ENCODE data around the gene PSME2.

PSME2 gene

GRCh38 chr14:24150567-24150966 is 4.2 kb upstream of the PSME2 start:
- H3K27ac ChIP-seq = no peak overlapping the region
- no peak for DNase-seq (ENCODE audit: low read depth, low spot score)
- TF ChIP-seq EZH2 (IDR thresholded peaks at IDR 0.05) (no peak), FOXP2 (optimal IDR thresholded peaks at IDR 0.05; ENCODE audit: control extremely low read depth, extremely low read length, insufficient read depth) (no peak), POLR2AphosphoS5 (IDR thresholded peaks at IDR 0.05; ENCODE audit: borderline replicate concordance, low read depth, low read length) (no peak)
- H3K9ac ChIP-seq (ENCODE audit: insufficient read length) = no peak overlapping the region
- peaks cover 39% of the 10 kb centered on the region; the same call in 1 of the 2 replicates for H3K36me3 ChIP-seq (ENCODE audit: insufficient read depth, low read length)
- no peak overlapping the region for H3K4me3 ChIP-seq
- no peaks in the 10 kb centered on the region for H3K9me3 ChIP-seq (ENCODE audit: low read depth, low read length)

GRCh38 chr14:24150061-24150460 is 3.7 kb upstream of the PSME2 start:
- TF ChIP-seq FOXP2 (optimal IDR thresholded peaks at IDR 0.05; ENCODE audit: control extremely low read depth, extremely low read length, insufficient read depth) = no peak
- TF ChIP-seq EZH2 (IDR thresholded peaks at IDR 0.05) = no peak
- TF ChIP-seq POLR2AphosphoS5 (IDR thresholded peaks at IDR 0.05; ENCODE audit: borderline replicate concordance, low read depth, low read length) = no peak
- peaks cover 34% of the 10 kb centered on the region; the same call in 1 of the 2 replicates for H3K36me3 ChIP-seq (ENCODE audit: insufficient read depth, low read length)
- H3K9ac ChIP-seq (ENCODE audit: insufficient read length) = no peak overlapping the region

GRCh38 chr14:24149302-24149969 is 3.0 kb upstream of the PSME2 start:
- no peak overlapping the region for H3K4me3 ChIP-seq
- H3K9ac ChIP-seq (ENCODE audit: insufficient read length) = no peak overlapping the region
- TF ChIP-seq FOXP2 (optimal IDR thresholded peaks at IDR 0.05; ENCODE audit: control extremely low read depth, extremely low read length, insufficient read depth) = no peak
- TF ChIP-seq EZH2 (IDR thresholded peaks at IDR 0.05) = no peak
- TF ChIP-seq POLR2AphosphoS5 (IDR thresholded peaks at IDR 0.05; ENCODE audit: borderline replicate concordance, low read depth, low read length) = no peak
- DNase-seq (ENCODE audit: low read depth, low spot score) = no peak
- no peaks in the 10 kb centered on the region for H3K9me3 ChIP-seq (ENCODE audit: low read depth, low read length)
- peaks cover 28% of the 10 kb centered on the region; the same call in 1 of the 2 replicates for H3K36me3 ChIP-seq (ENCODE audit: insufficient read depth, low read length)
- H3K27ac ChIP-seq = no peak overlapping the region

More at GRCh38 chr14:24150061-24150460, 3.7 kb upstream of the PSME2 start:
- no peak for DNase-seq (ENCODE audit: low read depth, low spot score)
- Histone ChIP-seq H3K9me3 (ENCODE audit: low read depth, low read length) (no peaks in the 10 kb centered on the region), H3K27ac (no peak overlapping the region), H3K4me3 (no peak overlapping the region)

GRCh38 chr14:24147761-24148428 is 1.5 kb upstream of the PSME2 start:
- no peak overlapping the region for H3K27ac ChIP-seq

GRCh38 chr14:24146978-24147760 is 759 bp upstream of the PSME2 start, which contains the start of gene RNF31:
RNF31 (plus strand) TSS chr14:24147498; CDS start chr14:24147699, 201 bp downstream.
- peaks cover 28% of the 10 kb centered on the region; the same call in 1 of the 2 replicates for H3K36me3 ChIP-seq (ENCODE audit: insufficient read depth, low read length)
- H3K9me3 ChIP-seq (ENCODE audit: low read depth, low read length) = no peaks in the 10 kb centered on the region
- peak; percentile 83 for TF ChIP-seq POLR2AphosphoS5 (IDR thresholded peaks at IDR 0.05; ENCODE audit: borderline replicate concordance, low read depth, low read length)
- TF ChIP-seq EZH2 (IDR thresholded peaks at IDR 0.05) = no peak
- no peak for TF ChIP-seq FOXP2 (optimal IDR thresholded peaks at IDR 0.05; ENCODE audit: control extremely low read depth, extremely low read length, insufficient read depth)
- H3K27ac ChIP-seq = peak within 1 kb of the TSS; percentile 62; the same call in 1 of the 2 replicates
- peak within 1 kb of the TSS; percentile 79 for H3K9ac ChIP-seq (ENCODE audit: insufficient read length)
- peak within 1 kb of the TSS; percentile 99 for H3K4me3 ChIP-seq
- peak; percentile 87 for DNase-seq (ENCODE audit: low read depth, low spot score)

More at GRCh38 chr14:24147761-24148428, 1.5 kb upstream of the PSME2 start:
- Histone ChIP-seq H3K36me3 (ENCODE audit: insufficient read depth, low read length) (peaks cover 28% of the 10 kb centered on the region; the same call in 1 of the 2 replicates), H3K9me3 (ENCODE audit: low read depth, low read length) (no peaks in the 10 kb centered on the region), H3K4me3 (peak overlapping the region; percentile 99), H3K9ac (ENCODE audit: insufficient read length) (peak overlapping the region; percentile 79)
- DNase-seq (ENCODE audit: low read depth, low spot score) = no peak
- TF ChIP-seq FOXP2 (optimal IDR thresholded peaks at IDR 0.05; ENCODE audit: control extremely low read depth, extremely low read length, insufficient read depth) (no peak), POLR2AphosphoS5 (IDR thresholded peaks at IDR 0.05; ENCODE audit: borderline replicate concordance, low read depth, low read length) (no peak), EZH2 (IDR thresholded peaks at IDR 0.05) (no peak)

- H3K4me3 ChIP-seq = peak overlapping the region; percentile 99
- H3K27ac ChIP-seq = no peak overlapping the region
- DNase-seq (ENCODE audit: low read depth, low spot score) = no peak
- H3K9me3 ChIP-seq (ENCODE audit: low read depth, low read length) = no peaks in the 10 kb centered on the region
- H3K36me3 ChIP-seq (ENCODE audit: insufficient read depth, low read length) = peaks cover 16% of the 10 kb centered on the region; the same call in 1 of the 2 replicates
- H3K9ac ChIP-seq (ENCODE audit: insufficient read length) = peak overlapping the region; percentile 79
- TF ChIP-seq FOXP2 (optimal IDR thresholded peaks at IDR 0.05; ENCODE audit: control extremely low read depth, extremely low read length, insufficient read depth) = no peak
- TF ChIP-seq POLR2AphosphoS5 (IDR thresholded peaks at IDR 0.05; ENCODE audit: borderline replicate concordance, low read depth, low read length) = no peak
- no peak for TF ChIP-seq EZH2 (IDR thresholded peaks at IDR 0.05)
Measured at GRCh38 chr14:24145690-24146452, 539 bp downstream of the PSME2 start.

- Histone ChIP-seq H3K27ac (no peak overlapping the region), H3K9me3 (ENCODE audit: low read depth, low read length) (no peaks in the 10 kb centered on the region), H3K36me3 (ENCODE audit: insufficient read depth, low read length) (peaks cover 9% of the 10 kb centered on the region; the same call in 1 of the 2 replicates), H3K9ac (ENCODE audit: insufficient read length) (no peak overlapping the region), H3K4me3 (no peak overlapping the region)
- no peak for DNase-seq (ENCODE audit: low read depth, low spot score)
- TF ChIP-seq POLR2AphosphoS5 (IDR thresholded peaks at IDR 0.05; ENCODE audit: borderline replicate concordance, low read depth, low read length) = no peak
- no peak for TF ChIP-seq EZH2 (IDR thresholded peaks at IDR 0.05)
- no peak for TF ChIP-seq FOXP2 (optimal IDR thresholded peaks at IDR 0.05; ENCODE audit: control extremely low read depth, extremely low read length, insufficient read depth)
Measured at GRCh38 chr14:24145219-24145618, 1.2 kb downstream of the PSME2 start.
